HTR-8/SVneo (cell line): ENCODE results near the gene CABP4.

Experiments
- DNase-seq: peaks from one replicate; pipeline ENCODE4 v3.0.0; 2011; ENCODE audit warnings: low spot score, mixed read lengths; ENCODE audit not compliant: insufficient read length
- FAIRE-seq: peaks from 2 replicates; lab custom pipeline; 2011; peaks lifted over from hg19 to GRCh38; lab: Jason Lieb, UNC

CABP4 gene

DNA sequence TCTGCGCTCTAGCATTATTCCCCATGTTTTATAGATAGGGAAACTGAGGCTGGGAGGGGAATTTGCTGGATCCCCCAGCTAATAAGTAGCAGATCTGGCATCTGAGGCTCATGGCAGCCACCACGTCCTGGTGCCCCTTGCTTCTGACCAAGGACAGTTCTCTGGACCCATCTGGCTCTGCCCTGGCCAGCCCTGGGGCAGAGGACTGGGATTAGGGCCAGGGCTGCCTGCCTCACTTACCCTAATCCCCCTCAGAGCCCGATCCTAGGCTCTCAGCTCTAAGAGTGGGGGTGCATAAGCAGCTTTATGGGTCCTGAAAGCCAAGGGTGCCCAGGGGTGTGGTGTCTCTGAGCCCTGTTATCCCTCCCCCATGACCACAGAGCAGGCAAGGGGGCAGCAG is at the start of gene CABP4:
TSS of gene CABP4 (plus strand) at position 301 of the 400 bp plus-strand sequence. CDS start at position 371, 70 bp downstream.
- DNase-seq (no peak), FAIRE-seq (no peak)

DNA sequence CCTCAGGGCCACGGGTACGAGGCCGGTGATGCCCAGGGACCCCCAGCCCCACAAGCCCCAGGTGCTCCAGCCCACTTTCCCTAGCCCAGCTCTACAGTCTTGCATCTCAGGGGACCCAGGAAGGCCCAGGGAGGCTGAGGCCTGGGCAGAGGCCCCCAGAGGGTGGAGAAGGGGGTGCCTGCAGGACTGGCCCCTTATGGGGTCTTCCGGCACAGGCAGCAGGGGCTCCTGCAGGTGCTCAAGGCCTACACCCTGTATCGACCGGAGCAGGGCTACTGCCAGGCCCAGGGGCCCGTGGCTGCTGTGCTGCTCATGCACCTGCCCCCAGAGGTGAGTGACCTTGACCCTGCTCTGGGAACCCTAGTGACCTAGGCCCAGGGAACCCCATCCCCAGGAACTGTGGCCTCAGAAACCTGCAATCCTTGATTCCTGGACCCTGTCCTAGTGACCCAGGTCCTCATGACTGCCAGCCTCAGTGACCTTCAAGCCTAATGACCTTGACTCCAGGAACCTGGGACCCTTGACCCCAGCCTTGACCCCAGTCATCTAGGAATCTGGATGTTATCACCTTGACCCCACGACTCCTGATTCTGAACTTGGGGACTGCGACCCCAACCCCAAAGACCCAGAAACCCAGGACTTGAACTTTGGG is 49.3 kb upstream of the CABP4 start:
- no peak for FAIRE-seq
- DNase-seq: no peak

DNA sequence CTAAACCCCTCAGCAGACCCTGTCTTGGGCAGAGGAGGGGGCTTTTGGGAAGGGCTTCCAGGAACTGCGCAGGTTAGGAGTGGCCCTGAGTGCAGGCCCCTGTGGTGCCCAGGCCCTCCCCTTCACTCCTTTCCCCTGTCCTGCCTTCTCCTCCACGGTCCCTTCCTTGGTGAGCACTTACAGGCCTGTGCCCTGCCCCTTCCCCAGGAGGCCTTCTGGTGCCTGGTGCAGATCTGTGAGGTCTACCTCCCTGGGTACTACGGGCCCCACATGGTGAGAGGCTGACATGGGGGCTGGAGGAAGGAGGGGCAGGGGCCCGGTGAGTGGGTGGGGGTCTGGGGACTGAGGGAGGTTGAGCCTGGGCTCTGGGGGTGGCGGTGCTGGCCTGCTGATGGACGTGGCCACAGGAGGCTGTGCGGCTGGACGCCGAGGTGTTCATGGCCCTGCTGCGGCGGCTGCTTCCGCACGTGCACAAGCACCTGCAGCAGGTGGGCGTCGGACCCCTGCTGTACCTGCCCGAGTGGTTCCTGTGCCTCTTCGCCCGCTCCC is 48.7 kb upstream of the CABP4 start:
- DNase-seq (no peak), FAIRE-seq (peak; percentile 77)

DNA sequence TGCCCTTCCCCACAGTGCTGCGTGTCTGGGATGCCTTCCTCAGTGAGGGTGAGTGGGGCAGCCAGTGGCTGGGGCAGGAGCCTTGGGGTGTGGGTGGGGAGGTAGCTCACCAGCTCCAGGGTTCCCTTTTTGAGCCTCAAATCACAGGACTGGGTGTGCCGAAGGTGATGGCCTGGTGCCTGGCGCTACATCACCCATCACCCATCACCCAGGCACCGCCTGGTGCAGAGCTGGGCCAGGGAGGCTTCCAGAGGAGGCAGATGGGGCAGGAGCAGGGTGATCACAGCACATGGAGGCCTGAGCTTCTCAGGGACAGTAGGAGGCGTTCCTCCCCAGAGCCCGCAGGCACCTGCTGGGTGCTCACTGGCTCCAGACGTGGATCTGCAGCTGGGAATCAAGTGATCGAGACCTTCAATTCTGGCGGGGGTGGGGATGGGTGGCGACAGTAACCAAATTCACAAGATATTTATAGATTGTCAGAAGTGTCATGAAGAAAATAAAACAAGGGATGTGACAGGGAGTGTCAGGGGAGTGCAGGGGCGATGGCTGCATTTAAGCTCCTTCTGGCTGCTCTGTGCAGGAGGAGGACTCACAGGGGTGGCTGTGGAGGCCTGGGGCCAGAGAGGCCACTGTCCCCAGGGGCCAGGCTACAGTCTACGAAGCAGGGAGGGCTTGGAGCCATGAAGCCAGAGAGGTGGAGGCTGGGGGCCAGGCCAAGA is 48.0 kb upstream of the CABP4 start:
- FAIRE-seq: peak; percentile 20
- DNase-seq: no peak

DNA sequence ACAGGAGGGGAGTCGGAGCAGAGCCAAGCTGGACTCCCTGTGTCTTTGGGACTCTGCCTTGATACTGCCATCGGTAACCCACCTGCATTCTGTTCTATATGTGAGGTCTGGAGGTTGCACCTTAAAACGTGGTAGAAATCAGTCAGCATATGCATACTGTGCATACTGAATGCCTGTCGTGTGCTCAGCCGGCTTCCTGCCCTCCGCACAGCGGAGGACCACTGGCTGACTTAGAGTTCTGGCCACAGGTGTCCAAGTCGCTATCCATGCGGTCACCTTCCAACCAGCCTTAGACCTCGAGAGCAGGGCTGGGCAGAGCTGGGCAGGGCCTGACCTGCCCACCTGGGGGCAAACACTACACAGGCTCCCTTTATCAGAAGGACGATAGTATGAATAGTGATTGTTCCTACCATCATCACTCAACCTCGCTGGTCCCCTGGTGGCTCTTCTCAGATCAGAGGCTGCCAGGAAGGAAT is 47.4 kb upstream of the CABP4 start:
- DNase-seq (no peak), FAIRE-seq (peak; percentile 67)

DNA sequence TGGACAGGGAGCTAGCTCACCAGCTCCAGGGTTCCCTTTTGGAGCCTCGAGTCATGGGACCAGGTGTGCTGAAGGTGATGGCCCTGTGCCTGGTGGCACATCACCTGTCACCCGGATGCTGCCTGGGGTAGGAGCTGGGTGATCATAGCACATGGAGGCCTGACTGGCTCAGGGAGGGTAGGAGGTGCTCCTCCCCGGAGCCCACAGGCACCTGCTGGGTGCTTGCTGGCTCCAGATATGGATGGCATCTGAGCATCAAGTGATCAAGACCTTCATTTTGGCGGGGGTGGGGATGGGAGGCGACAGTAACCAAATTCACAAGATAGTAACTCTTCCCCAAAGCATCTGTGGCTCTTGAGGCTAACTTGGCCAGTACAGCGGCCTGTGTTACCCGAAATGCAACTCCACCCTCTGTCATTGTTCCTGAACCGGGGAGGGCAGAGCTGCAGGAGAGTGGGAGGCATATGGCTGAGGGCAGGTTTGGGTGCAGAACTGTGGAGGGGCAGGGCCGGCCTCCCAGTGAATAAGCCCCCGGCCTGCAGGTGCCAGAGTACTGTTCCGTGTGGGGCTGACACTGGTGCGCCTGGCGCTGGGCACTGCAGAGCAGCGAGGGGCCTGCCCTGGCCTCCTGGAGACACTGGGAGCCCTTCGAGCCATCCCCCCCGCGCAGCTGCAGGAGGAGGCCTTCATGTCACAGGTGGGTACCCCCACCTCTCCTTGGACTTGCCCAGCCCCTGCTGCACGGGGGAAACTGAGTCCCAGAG is 46.5 kb upstream of the CABP4 start:
- no peak for DNase-seq
- peak; percentile 74 for FAIRE-seq

DNA sequence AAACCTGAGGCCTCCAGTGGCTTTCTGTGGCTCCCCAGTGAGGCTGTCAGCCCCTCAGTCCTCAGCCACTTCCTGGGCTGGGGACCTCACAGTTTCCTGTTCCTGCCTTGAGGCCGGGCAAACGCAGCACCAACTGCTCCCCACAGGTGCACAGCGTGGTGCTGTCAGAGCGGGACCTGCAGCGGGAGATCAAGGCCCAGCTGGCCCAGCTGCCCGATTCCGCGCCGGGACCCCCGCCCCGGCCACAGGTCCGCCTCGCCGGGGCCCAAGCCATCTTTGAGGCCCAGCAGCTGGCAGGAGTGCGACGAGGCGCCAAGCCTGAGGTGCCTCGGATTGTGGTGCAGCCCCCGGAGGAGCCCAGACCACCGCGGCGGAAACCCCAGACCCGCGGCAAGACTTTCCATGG is 45.9 kb upstream of the CABP4 start:
- FAIRE-seq (peak; percentile 42), DNase-seq (no peak)

DNA sequence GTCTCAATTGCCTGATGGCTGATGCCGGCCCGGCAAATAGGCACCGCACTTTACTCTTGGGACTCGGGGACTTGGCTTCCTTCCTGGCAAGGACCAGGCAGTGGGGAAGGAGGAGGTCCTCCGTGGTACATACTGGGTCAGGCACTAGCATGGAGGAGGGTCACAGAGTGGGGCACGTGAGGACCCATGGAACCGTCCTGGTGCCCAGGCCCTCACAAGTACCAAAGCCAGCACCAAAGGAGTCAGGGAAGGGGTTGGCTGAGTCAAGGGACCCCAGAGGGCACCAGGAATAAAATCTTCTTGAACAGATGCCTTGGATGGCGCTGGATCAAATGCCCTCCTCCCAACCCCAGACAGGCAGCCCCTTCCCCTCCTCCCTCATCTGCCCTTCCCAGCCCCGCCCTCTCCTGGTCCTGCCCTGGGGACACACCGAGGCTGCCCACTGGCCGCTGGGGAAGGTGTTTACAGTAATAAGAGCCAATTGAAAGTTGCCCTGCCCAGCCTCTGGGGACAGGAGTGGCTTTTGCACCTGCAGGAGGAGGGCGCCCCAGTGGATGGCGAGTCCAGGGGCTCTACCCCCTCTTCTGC is 45.3 kb upstream of the CABP4 start:
- DNase-seq: no peak
- peak; percentile 20 for FAIRE-seq

DNA sequence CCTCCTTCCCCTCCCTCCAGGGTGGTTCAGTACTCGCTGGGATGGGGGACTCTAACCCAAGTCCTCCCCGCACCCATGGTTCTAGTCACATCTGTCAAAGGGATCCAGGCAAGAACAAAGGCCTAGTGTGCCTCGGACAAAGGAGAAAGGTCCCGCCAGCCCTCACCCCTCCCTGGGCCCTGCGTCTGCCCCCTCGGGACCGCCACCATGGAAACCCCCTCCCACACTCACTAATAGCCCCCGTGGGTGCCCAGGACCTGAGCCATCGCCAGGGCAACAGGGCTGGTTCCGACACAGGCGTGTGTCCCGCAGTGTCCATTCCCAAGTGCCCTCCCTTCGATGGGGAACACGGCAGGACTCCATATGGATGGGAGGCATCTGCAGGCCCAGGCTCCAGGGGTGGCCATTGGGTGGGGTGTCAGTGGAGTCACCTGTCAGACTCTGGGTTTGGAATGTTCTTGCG is 44.8 kb upstream of the CABP4 start:
- no peak for FAIRE-seq
- no peak for DNase-seq

DNA sequence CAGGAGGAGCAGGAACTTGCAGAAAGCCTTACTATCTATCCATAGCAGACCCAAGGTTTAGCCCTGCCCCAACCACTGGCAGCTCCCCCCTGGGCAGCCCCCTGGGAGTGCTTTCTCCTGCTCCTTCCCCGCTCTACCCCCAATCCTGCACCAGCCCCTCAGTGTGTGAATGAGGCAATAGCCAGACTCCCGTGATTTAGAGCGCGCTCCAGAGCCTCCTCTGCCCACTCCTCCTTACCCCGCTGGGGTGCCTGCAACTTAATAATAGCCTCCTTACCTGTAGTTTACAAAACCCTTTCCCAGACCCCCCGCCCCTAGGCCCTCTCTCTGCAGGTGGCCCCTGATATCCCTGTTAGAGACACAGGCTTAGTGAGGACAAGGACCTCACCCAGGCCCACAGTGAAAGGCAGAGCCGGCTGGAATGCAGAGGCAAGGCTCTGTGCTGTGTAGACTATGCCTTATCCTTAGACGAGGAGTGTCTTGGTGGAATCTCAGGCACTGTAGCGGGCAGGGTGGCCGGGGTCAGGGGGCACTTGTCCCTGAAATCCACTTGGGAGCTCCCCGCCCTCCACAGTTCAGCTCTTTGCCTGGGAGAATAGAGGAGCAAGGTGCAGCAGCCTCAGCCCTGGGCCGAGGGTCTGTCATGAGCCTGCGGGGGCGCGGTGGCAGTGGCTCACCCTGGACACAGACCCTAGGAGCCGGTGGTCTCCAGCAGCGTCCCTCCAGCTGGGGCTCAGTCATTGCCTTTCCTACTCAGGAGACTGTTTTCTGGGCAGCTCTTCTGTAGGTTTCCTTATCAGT is 44.0 kb upstream of the CABP4 start:
- FAIRE-seq (no peak), DNase-seq (no peak)

DNA sequence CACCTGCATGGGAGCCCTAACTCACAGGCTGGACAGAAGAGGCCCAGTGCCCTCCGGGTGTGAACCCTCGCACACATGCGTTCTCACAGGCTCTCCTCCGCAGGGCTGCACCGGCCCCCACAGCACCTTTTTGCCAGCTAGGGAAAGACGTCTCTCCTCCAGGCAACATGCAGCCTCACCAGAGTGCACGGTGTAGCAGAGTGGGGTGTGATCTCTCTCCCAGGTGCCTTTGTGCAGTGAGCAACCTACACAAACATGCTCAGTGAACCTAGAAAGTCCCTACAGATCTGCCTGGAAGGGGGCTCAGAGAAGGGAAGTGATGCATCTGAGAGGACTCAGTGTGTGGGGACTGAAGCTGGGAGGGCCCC is 43.4 kb upstream of the CABP4 start:
- no peak for DNase-seq
- peak; percentile 77 for FAIRE-seq

DNA sequence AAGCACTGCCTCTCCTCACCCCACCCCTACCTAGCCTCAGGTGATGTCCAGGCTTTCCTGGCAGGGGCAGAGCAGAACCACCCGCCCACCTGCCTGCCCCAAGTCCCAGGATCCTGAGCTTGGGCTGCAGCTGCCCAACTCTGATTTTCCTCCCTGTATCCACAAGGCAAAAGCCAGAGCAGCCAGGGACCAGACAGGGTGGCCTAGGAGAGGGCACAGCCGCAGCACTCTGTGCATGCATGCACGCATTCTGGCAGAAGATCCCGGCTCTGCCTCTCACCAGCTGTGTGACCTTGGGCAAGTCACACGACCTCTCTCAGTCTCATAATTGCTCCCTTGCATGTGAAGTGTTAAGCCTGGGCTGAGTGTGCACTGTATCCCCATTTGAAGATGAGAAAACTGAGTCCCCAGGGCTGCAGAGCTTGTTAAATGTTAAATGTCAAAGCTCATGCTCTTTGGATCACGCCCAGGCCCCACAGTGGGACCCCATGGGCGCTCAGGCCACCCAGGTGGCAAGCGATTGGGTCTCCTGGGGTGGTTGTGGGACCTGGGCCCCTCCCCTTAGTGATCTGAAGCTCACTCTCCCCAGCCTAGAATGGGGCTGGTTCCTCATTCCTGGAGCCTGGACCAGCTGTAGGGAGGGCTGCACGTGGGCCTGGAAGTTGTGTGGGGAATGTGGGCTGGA is 42.5 kb upstream of the CABP4 start:
- FAIRE-seq: peak; percentile 71

DNA sequence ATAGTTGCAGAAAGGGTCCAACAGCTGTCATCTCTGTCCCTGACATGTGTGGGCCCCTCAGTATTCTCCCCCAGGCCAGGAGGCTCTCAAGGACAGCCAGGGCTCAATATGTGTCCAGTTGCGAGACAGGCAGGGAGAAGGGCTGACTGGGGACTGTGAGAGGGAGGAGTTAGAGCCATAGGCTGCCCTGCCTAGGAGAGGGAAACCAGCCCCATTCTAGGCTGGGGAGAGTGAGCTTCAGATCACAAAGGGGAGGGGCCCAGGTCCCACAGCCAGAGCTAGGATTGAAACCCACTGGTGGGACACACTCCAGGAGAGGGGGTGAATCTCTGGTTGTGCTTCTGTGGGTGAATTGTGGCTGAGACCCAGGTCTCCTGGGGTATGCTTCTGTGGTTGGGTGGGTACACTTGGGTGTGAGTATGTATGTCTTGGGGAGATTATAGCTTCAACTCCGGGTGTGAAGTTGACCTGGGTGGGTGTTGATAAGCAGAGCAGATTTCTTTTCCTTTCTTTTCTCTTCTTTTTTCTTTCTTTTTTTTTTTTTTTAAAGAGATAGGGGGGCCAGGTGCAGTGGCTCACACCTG is 41.8 kb upstream of the CABP4 start:
- DNase-seq (no peak), FAIRE-seq (peak; percentile 55)

More for the DNA sequence above, 42.5 kb upstream of the CABP4 start:
- DNase-seq: no peak

DNA sequence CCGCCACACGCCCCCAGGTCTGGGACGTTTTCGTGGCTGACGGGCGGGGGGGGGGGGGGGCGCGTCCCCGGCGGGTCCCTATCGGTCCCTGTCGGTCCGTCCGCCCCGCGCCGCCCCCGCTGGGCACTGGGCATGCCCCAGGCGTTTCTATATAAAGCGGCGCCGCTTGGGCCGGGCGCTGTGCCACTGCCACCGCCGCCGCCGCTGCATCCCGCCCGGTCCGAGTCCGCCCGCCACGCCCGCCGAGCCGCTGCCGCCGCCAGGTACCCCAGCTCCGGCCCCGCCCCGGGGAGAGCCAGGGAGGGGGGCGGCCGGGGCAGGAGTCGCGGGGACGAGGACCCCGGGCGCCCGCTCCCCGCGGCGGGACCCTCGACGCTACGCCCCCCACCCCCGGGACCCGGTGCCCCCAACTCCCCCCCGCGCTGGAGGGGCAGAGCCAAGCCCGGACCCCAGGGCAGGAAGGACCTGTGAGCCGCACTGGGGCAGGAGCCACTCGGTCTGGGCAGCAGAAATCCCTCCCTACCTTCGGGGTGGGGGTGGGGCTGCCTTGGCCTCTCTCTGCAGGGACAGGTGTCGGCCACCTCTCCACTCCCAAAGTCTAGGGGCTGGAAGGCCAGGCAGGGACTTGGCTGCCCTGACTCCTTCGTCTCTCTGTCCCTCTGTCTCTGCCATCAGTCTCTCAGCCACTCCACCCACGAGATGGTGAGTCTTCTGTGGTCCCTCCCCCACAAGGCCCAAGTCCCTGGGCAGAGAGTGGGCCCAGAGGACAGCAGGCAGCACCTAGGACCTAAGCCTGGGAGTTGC is 39.5 kb upstream of the CABP4 start, which contains the start of gene CARNS1:
TSS of gene CARNS1 (plus strand) at position 178 of the 804 bp plus-strand sequence. CDS start at position 700, 522 bp downstream.
- DNase-seq (no peak), FAIRE-seq (peak; percentile 42)

DNA sequence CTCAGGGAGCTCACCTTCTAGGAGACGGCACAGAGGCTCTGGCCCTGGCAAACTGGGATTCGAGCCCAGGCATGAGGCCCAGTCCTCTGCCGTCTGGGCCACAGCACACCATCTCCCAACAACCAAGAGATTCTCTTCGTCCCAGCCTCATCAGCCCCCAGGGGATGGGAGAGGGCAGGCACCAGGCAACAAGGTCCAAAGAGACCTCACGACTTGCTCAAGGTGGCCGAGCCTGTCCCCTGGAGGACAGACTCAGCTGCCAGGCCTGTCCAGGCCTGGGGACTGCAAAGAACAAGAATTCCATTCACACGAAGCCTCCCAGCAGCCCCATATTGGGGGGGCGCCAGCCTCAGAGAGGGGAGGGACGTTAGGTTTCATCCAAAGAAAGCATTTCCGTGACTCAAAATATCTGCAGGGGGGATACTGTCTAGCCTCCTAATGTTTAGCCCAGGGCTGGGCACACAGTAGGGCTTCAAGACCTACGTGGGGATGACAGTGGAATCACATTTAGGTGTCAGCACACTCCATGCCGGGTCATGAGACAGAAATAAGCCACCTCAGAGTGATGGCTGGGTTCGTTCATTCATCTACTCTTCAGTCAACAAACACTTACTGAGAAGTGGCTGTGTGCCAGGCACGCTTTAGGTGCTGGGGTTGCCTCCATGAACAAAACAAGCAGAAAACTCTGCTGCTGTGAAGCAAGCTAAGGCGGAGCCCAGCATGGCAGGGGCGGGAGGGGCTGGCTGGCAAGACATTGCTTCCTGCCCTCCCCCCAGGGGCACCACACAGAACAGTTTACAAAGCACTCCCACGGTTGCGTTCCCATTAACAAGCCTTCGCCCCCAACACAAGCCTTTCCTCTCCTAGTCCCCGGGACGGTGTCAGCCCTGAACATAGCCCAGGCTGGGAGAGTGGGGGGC is 38.5 kb upstream of the CABP4 start:
- DNase-seq (no peak), FAIRE-seq (peak; percentile 58)

DNA sequence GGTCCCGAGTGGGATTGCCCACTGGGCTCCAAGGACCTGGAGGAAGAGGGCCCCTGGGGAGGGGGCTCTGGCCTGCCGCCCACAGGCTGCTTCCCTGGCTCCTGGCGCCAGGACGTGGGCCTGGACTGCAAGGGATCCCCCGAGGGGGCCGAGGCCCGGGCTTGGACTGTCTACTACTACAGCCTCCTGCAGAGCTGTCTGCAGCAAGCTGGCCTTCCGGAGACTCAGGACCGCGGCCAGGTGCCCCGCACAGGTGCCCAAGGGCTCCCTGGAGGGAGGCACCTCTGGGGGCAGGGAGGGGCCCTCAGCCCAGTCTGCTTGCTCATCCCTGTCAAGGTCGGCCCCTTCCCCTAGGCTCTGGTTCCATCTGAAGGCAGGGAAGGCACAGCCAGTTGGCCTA is 37.7 kb upstream of the CABP4 start:
- DNase-seq (no peak), FAIRE-seq (no peak)
